Suprapubic skin (tissue), 4 donors: ENCODE results near the gene SHMT2.

Experiments
- CTCF ChIP-seq, 2 donors: fragments of 200-600 bp in 1 of 2; fragments of 450-650 bp in 1 of 2; sonication (generic) in 1 of 2; IDR thresholded peaks; one replicate each; pipeline ENCODE4 v1.5.1; 2016 to 2019; ENCODE audit warnings: antibody characterized with exemption in 2 of 2, mild to moderate bottlenecking in 1 of 2, moderate library complexity in 1 of 2
- EP300 ChIP-seq: sonication (generic); formaldehyde crosslinking; IDR thresholded peaks from one replicate; pipeline ENCODE4 v1.6.1; 2017; ENCODE audit warnings: antibody characterized with exemption
- POLR2A ChIP-seq, 2 donors: fragments of 450-650 bp; IDR thresholded peaks; one replicate each; pipeline ENCODE4 v1.6.1; 2017; ENCODE audit warnings: antibody characterized with exemption in 2 of 2, mild to moderate bottlenecking in 2 of 2, moderate library complexity in 2 of 2
- POLR2AphosphoS5 ChIP-seq, 3 donors: sonication (generic); formaldehyde crosslinking; IDR thresholded peaks; one replicate each; pipeline ENCODE4 v1.6.1; 2017; ENCODE audit warnings: antibody characterized with exemption in 3 of 3

GRCh38 chr12:57278465-57279381 is 49.2 kb downstream of the SHMT2 start:
- TF ChIP-seq CTCF (IDR thresholded peaks at IDR 0.05) (no peak), POLR2AphosphoS5 (IDR thresholded peaks at IDR 0.05) (no peak), POLR2A (IDR thresholded peaks at IDR 0.05) (no peak), EP300 (no peak)
